Measurements from ENCODE around the gene METTL13. TPM values are rescaled to one million over a fixed set of nuclear protein-coding genes. Genes with fewer than 3 reads are reported as not detected.

Gene METTL13
- polyA plus RNA-seq, 3 donors, result 8.8 to 18.5 (median 16.0) TPM

DNA sequence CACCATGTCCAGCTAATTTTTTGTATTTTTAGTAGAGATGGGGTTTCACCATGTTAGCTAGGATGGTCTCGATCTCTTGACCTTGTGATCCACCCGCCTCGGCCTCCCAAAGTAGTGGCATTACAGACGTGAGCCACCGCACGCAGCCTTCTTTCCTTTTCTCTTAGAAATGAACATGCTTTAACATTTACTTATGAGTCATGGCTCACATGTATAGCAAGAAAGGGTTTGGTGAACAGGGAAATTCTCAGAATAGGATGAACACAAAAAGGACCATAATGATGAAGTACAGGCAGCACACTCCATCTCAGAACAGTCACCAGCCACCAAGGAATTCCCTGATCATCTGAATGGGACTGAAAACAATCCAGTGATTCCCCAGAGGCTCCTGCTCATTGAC, 30.2 kb upstream of the METTL13 start:
- Mint-ChIP-seq H3K4me1 (peaks cover 15% of the 10 kb centered on the region), H3K4me3 (no peak overlapping the region), H3K27me3 (ENCODE audit: low read depth in 3 of 3) (peaks cover 0 to 2% (median 1%) of the 10 kb centered on the region in 3 donors), H3K27ac (peak overlapping the region in 2 of 7 donors; percentile 51 to 57), H3K36me3 (no peaks in the 10 kb centered on the region), H3K9me3 (peaks cover 0 to 4% (median 0%) of the 10 kb centered on the region in 7 donors)
- H3K4me2 ChIP-seq (replicated peaks; ENCODE audit: extremely low read depth, low read length, poor library complexity, severe bottlenecking), result no peak overlapping the region
- H4K20me1 ChIP-seq (ENCODE audit: insufficient read depth, low read length), result no peaks in the 10 kb centered on the region
- no peak overlapping the region for H3K27ac ChIP-seq (ENCODE audit: low read depth in 1 of 2, low read length in 2 of 2)
- H3K9me3 ChIP-seq (replicated peaks in 1 of 2; ENCODE audit: control insufficient read depth in 1 of 2, insufficient read depth in 1 of 2, low read length in 2 of 2), result no peaks in the 10 kb centered on the region
- no peak overlapping the region for H3K9ac ChIP-seq (ENCODE audit: insufficient read depth, low read length, poor library complexity, severe bottlenecking)
- no peaks in the 10 kb centered on the region for H3K79me2 ChIP-seq (ENCODE audit: insufficient read depth, low read length)
- TF ChIP-seq, protein P1, sequence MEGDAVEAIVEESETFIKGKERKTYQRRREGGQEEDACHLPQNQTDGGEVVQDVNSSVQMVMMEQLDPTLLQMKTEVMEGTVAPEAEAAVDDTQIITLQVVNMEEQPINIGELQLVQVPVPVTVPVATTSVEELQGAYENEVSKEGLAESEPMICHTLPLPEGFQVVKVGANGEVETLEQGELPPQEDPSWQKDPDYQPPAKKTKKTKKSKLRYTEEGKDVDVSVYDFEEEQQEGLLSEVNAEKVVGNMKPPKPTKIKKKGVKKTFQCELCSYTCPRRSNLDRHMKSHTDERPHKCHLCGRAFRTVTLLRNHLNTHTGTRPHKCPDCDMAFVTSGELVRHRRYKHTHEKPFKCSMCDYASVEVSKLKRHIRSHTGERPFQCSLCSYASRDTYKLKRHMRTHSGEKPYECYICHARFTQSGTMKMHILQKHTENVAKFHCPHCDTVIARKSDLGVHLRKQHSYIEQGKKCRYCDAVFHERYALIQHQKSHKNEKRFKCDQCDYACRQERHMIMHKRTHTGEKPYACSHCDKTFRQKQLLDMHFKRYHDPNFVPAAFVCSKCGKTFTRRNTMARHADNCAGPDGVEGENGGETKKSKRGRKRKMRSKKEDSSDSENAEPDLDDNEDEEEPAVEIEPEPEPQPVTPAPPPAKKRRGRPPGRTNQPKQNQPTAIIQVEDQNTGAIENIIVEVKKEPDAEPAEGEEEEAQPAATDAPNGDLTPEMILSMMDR (IDR thresholded peaks at IDR 0.05), result no peak
- WGBS (ENCODE audit: insufficient coverage), result no CpG with 5 or more reads among the region's 6 CpGs
- H3K4me3 ChIP-seq (replicated peaks in 1 of 3; ENCODE audit: low read depth in 2 of 3, low read length in 3 of 3), result no peak overlapping the region
- no peaks in the 10 kb centered on the region for H3K36me3 ChIP-seq (replicated peaks in 1 of 2; ENCODE audit: control insufficient read depth in 1 of 2, insufficient read depth in 2 of 2, low read length in 2 of 2)
- peaks cover 0 to 18% of the 10 kb centered on the region in 2 donors for H3K4me1 ChIP-seq (ENCODE audit: control insufficient read depth in 1 of 2, insufficient read depth in 2 of 2, low read length in 2 of 2)
- no peaks in the 10 kb centered on the region for H3K27me3 ChIP-seq (ENCODE audit: control insufficient read depth in 2 of 2, insufficient read depth in 2 of 2, low read length in 2 of 2)
- intact Hi-C loops (cut with micrococcal nuclease), result no loop called here
- peak in 1 of 3 donors; percentile 28 for DNase-seq
- H2AFZ ChIP-seq (ENCODE audit: insufficient read depth, low read depth, low read length, poor library complexity, severe bottlenecking), result peak overlapping the region; percentile 10

DNA sequence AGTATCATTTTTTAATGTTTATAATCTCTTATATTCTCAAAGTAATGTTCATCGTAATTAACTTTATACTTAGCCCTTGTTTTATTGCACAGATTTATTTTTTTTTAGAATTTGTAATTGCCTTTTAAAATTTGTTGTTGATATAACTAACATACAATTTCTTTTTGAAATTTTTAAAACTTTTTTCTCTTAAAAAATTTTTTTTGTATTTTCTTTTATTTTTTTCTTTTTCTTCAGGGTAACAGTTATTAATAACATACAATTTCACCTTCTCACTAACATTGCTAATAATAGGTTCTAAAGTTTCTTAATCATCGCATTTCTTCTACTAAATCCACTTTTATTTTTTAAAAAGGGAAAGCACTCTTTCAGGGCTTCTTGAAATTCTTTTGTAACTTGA, 28.3 kb upstream of the METTL13 start:
- no peak for DNase-seq
- no peak overlapping the region for H3K27ac Mint-ChIP-seq

More for the DNA sequence above, 28.3 kb upstream of the METTL13 start:
- no peaks in the 10 kb centered on the region for H4K20me1 ChIP-seq (ENCODE audit: insufficient read depth, low read length)
- intact Hi-C loops (cut with micrococcal nuclease), result no loop called here
- H3K79me2 ChIP-seq (ENCODE audit: insufficient read depth, low read length), result no peaks in the 10 kb centered on the region
- Mint-ChIP-seq H3K36me3 (no peaks in the 10 kb centered on the region), H3K4me3 (no peak overlapping the region), H3K9me3 (peaks cover 0 to 6% (median 2%) of the 10 kb centered on the region in 7 donors), H3K4me1 (peaks cover 15% of the 10 kb centered on the region), H3K27me3 (ENCODE audit: low read depth in 3 of 3) (peaks cover 1 to 2% (median 2%) of the 10 kb centered on the region in 3 donors)
- H3K9ac ChIP-seq (ENCODE audit: insufficient read depth, low read length, poor library complexity, severe bottlenecking), result no peak overlapping the region
- H3K36me3 ChIP-seq (replicated peaks in 1 of 2; ENCODE audit: control insufficient read depth in 1 of 2, insufficient read depth in 2 of 2, low read length in 2 of 2), result no peaks in the 10 kb centered on the region
- H2AFZ ChIP-seq (ENCODE audit: insufficient read depth, low read depth, low read length, poor library complexity, severe bottlenecking), result no peak overlapping the region
- no peaks in the 10 kb centered on the region for H3K9me3 ChIP-seq (replicated peaks in 1 of 2; ENCODE audit: control insufficient read depth in 1 of 2, insufficient read depth in 1 of 2, low read length in 2 of 2)
- no peaks in the 10 kb centered on the region for H3K27me3 ChIP-seq (ENCODE audit: control insufficient read depth in 2 of 2, insufficient read depth in 2 of 2, low read length in 2 of 2)
- H3K4me3 ChIP-seq (replicated peaks in 1 of 3; ENCODE audit: low read depth in 2 of 3, low read length in 3 of 3), result no peak overlapping the region
- H3K4me2 ChIP-seq (replicated peaks; ENCODE audit: extremely low read depth, low read length, poor library complexity, severe bottlenecking), result no peak overlapping the region
- peaks cover 0 to 15% of the 10 kb centered on the region in 2 donors for H3K4me1 ChIP-seq (ENCODE audit: control insufficient read depth in 1 of 2, insufficient read depth in 2 of 2, low read length in 2 of 2)
- TF ChIP-seq, protein P1 (IDR thresholded peaks at IDR 0.05), result no peak
- no CpG with 5 or more reads among the region's 2 CpGs for WGBS (ENCODE audit: insufficient coverage)
- H3K27ac ChIP-seq (ENCODE audit: low read depth in 1 of 2, low read length in 2 of 2), result no peak overlapping the region

Data from CD14-positive monocyte (primary cell).